Stimulated activated CD8-positive, alpha-beta memory T cell treated with anti-CD3 and anti-CD28 coated beads, Interleukin-7, amount 100 ng/mL, for 48 hours (primary cell): ENCODE data around the gene RUVBL2.

Source experiments
- DNase-seq, 2 donors: peaks; one replicate each; pipeline ENCODE4 v3.0.0-alpha.2; 2020; ENCODE audit warnings: low read depth in 1 of 2; ENCODE audit errors: extremely low read depth in 1 of 2

RUVBL2 gene

DNA sequence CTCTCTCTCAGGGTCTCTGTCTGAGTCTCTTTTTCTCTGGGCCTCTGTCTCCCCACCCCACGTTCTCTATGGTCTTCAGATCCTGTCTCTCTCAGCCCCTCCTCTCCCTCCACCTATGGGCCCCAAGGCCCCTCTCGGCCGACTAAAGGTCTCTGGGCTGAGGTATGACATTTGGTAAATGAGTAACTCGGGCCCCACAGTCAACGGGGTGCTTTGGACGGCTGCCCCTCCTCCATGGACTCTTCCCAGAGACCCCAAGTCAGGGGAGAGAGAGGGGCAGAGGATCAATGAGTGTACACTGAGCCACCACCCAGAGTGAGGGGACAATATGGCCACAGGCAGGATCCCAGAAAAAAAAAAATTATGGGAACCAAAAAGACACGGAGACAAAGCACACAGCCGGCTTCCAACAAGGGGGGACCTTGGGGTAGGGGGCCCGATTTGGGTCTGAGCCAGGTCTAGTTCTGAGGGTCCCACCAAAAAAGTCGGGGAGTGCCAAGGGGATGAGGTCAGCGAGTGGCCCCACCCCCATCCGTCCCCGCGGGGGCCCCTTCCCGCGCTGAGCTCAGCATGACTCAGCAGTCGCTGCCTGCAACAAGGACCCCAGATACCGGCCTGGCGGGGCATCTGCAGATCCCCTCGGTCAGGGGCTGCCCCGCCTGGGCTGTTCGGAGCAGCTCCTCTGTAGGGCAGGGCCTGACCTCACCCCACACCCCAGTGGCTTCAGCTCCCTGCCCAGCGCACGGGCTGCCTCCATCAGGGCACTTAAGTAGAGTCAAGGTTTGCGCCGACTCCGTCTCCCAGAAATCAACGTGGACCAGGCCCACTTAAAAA, 30.1 kb upstream of the RUVBL2 start:
- peak; percentile 69 to 74 for DNase-seq

DNA sequence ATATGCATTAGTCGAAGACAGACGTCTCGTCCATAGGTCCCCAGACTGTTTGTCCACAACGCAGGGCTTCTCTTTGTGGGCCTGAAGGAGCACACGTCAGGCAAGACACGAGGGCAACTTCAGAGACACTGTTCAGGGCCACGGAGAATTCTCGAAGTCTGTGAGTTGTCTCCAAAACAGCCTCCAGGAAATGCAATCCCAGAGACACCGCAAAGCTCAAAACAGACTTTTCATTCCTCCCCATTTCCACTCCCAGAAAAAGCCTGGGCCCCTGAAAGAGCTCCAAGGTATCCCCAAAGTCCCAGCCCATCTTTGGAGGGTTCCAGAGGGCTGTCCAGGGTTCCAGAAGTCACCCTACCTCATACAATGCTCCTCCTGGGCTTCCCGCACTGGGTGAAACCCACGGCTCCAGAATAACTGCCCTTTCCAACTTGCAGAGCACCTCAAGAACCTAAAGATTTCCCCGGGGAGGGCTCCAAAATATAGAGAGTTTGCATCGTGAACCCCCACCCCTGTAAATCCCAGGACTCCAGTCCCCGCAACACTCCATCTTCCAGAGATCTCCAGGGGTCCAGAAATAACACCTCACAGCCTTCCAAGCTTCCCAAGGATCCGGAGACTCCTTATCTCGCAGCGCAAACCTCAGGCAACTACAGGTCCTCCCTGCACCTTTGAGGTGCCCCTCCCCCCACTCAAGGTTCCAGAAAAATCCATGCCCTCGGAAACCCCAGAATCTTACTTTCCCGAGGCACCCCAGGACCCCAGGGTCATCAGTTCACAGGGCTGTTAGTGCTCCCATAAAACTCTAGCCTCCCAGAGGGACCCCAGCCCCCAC, 29.3 kb upstream of the RUVBL2 start:
- no peak for DNase-seq

DNA sequence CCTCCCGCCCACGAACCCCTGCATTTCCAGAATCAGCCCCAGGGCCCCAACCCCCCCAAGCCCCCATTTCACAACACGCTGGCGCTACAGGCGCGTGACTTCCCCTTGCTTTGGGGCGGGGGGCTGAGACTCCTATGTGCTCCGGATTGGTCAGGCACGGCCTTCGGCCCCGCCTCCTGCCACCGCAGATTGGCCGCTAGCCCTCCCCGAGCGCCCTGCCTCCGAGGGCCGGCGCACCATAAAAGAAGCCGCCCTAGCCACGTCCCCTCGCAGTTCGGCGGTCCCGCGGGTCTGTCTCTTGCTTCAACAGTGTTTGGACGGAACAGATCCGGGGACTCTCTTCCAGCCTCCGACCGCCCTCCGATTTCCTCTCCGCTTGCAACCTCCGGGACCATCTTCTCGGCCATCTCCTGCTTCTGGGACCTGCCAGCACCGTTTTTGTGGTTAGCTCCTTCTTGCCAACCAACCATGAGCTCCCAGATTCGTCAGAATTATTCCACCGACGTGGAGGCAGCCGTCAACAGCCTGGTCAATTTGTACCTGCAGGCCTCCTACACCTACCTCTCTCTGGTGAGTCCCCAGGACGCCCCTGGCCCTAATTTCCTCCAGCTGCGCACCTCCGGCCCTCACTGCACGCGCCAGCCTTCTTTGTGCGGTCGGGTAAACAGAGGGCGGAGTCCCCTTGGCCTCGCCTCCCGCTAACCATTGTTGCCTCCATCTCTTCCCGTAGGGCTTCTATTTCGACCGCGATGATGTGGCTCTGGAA, 28.5 kb upstream of the RUVBL2 start, which contains the start of gene FTL:
FTL (plus strand) TSS at position 270 of the 766 bp plus-strand sequence; CDS start at position 469, 199 bp downstream.
- DNase-seq: peak; percentile 91 to 93

DNA sequence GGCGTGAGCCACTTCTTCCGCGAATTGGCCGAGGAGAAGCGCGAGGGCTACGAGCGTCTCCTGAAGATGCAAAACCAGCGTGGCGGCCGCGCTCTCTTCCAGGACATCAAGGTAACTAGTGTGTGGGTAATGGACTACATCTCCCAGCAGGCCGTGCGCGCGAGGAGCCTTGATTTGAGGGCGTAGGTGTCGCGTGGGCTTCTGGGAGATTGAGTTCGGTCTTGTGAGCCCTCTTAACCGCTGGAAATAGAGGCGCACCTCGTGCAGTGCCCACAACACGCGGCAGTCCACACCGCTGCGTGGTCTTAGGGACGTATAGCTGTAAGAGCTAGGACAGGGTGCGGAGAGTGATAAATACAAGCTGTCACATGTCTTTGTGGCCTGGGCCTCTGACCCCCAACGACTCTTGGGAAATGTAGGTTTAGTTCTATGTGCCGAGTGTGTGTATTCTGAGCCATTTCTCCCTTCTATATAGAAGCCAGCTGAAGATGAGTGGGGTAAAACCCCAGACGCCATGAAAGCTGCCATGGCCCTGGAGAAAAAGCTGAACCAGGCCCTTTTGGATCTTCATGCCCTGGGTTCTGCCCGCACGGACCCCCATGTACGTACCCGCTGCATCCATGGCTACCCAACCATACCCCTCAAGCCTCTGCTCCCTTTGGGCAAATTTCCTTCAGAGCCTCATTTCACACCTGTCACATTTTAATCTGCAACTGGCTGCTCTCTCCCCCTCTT, 27.7 kb upstream of the RUVBL2 start:
- peak; percentile 64 to 87 for DNase-seq

DNA sequence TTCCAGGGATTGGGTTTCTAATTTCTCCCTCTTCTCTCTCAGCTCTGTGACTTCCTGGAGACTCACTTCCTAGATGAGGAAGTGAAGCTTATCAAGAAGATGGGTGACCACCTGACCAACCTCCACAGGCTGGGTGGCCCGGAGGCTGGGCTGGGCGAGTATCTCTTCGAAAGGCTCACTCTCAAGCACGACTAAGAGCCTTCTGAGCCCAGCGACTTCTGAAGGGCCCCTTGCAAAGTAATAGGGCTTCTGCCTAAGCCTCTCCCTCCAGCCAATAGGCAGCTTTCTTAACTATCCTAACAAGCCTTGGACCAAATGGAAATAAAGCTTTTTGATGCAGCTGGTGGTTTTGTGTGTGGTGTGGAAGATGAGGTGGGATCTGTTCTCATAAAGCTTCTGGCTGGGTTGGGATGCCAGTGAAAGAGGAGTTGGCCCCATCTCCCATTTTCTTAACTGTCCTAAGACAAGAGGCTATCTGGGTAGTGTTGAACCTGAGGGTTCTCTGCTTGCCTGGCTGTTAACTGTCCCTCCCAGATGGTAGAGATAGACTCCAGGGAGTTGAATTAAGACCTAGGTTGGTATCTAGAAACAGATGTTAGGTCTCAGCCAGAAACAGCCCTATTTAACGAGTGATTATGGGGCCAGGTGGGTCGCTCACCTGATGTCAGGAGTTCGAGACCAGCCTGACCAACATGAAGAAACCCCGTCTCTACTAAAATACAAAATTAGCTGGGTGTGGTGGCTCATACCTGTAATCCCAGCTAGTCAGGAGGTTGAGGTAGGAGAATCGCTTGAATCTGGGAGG, 26.9 kb upstream of the RUVBL2 start:
- no peak for DNase-seq

DNA sequence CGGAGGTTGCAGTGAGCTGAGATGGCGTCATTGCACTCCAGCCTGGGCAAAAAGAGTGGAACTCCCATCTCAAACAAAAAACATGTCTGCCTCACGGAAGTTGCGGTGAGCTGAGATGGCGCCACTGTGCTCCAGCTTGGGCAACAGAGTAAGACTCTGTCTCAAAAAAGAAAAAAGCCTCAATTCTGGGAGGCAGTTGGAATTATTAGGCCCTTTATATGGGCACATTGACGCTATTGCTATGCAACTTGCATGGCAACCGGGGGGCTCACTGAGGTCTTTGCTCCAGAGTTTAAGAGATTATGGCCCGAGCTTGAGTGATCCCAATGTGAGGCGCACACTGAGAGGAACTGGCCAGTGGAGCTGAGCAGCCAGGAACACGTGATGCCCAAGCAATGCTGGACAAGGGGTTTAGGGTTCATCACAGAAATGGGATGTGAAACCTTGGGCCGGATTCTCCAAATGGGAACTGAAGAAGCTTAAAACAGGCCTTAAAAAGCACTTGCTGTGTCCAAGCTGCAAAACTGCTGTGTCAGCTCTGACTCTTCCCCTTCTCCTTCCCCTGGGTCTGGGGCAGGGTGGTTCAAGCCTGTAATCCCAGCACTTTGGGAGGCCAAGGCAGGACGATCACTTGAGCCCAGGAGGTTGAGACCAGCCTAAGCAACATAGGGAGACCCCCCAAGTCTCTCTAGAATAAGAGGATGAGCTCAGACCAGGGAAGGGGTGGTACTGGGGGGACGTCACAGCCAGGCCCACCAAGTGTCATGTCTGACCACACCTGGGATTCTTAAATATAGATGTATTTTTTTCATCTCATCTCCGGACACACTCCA, 26.1 kb upstream of the RUVBL2 start:
- no peak for DNase-seq

DNA sequence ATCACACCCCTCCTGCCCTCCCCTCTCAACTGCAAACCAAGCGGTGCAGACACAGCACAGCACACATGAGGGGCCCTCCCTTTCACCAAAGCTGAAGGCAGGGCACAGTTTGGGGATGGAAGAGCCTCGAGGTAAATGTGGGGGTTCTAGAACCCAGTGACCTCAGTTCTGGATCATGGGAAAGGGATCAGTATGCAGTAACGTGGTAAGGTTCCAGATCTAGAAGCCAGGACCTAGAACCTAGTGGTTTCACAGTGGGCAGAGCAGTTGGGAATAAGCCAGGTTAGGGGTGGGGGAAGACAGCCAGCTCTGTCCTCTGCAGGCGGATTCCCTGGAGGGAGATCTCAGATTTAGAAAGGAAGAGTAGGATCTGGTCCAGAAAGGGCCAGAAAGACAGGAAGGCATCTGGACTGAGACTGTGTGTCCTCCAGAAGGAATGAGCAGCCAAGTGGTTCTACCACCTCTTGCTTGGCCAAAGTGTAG, 25.5 kb upstream of the RUVBL2 start:
- no peak for DNase-seq

DNA sequence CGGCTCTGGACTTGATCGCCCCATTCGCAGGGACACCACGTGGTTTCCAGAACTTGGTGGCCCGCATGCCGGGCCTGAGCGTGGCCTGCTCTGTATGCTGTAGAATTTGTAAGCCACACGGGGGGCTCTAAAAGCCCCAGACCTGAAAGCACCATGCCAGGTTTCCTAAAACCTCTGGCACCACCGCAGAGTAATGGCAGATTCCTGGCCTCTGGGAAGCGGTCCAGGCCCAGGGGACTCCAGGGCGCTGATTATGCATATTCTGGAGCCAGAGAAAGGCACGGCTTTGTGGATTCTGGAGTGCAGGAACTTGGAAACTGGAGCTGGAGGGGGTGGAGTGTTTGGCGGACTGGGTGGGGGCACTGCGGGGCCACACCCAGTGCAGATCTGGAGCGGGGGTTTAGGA, 24.9 kb upstream of the RUVBL2 start:
- no peak for DNase-seq

DNA sequence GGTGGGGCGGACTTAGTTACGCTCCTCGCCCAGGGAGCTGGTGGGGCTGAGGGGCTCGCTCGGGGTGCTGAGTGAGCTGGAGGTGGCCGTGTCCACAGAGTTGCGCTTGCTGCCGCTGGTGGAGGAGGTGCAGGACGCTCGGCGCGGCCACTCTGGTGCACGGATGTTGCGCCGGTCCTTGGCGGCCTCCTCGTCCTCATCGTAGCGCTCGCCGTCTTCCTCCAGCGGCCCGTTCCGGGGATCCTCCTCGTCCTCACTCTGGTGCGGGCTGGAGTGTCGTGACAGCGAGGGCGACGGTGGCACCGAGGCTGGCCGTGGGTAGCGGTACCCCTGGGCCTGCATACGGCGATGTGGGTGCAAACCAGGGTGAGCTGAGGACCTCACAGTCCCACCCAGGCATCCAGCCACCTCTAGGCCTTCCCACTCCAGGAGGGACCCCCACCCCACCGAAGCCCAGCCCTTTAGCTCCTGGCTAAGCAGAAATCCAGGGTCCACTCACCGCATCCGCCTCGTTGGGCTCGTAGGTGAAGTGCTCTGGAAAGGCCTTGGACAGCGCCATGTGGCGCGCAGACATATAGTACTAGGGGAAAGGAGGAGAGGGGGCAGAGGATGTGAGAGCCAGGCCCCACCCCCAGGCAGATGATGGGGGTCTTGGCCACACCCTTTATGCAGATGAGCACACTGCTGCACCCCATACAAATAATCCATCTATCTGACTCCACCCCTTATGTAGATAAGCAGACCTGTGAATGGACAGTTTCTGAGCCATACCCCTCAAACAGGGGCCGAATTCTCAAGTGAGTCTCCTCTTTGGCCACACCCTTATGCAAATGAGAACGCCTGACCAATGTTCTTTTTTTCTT, 24.2 kb upstream of the RUVBL2 start:
- DNase-seq: no peak

DNA sequence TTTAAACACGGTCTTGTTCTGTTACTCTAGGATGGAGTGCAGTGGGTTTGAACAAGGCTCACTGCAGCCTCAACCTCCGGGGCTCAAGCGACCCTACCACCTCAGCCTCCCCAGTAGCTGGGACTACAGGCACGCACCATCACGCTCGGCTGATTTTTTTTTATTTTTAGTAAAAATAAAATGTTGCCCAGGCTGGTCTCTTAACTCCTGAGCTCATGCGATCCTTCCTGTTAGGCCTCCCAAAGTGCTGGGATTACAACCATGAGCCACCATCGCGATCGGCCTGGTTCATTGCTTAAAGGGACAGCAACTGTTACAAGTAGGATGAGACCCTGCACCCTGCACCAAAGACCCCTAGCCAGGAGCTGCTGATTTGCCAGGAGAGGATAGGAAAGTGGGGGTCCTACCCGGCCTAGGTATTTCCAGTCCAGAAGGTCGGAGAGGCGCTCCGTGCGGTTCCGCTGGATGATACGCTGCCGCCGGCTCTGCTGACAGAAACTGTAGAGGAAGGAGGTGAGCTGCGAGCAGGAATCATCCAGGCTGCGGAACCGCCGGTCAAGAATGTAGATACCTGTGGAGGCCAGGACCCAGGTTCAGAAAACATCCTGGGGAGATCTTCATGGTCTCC, 23.4 kb upstream of the RUVBL2 start:
- DNase-seq: no peak

DNA sequence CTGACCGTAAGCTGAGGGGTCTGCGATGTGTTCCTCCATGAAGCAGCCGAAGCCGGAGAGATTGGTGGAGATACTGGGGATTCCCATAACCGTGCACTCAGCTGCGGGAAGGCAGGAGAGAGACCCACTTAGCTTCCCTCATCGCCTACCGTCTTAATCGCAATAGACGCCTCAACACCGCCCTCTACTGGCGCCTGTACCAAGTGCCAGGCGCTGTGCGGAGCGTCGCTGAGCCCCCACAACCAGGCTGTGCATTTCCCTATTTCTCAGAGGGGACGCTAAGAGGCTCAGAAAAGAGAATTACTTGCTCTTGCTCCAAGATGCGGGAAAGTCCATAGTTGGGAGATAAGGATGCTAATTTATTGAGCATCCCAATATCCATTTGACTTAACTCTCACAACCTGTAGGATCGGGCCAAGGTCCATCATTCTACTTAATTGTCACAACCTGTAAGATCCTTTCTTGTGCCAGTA, 22.7 kb upstream of the RUVBL2 start:
- DNase-seq: peak in 1 of 2 donors; percentile 69

DNA sequence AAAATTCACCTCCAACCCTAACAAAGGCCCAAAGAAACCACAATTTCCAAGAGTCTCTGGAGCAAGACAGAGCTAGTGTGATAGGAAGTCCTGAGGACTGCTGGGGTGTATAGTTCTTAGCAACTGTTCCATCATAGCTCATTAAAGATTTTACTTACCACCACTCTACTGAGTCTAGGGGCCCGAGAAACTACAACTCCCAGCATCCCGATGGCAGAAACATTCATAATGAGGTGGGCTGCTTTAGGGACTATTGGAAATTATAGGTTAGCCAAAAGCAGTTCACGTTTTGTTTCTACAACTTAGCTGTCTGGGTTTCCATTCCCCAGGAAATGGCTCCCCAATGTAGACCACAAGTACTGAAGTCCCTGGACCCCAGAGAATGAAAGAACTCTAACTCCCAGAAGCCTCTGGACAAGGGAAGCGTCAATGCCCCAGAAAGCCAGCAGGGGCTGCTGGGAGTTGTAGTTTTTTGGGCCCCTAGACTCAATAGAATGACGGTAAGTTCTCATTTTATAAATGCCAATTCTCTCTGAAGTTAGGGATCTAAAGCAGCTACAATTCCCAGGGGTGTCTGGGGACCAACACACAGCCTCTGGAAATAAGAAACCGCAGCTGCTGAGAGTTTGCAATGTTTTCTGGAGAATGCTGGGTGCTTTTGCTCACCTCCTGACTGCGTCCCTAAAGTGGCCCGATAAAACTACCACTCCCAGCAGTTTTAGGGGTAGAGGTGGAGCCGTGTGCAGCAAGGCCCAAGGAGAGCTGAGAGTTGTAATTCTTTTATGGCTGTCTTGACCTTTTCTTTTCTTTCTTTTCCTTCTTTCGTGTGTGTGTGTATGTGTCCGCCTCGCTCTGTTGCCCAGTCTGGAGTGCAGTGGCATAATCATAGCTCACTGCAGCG, 17.5 kb upstream of the RUVBL2 start:
- DNase-seq: no peak

DNA sequence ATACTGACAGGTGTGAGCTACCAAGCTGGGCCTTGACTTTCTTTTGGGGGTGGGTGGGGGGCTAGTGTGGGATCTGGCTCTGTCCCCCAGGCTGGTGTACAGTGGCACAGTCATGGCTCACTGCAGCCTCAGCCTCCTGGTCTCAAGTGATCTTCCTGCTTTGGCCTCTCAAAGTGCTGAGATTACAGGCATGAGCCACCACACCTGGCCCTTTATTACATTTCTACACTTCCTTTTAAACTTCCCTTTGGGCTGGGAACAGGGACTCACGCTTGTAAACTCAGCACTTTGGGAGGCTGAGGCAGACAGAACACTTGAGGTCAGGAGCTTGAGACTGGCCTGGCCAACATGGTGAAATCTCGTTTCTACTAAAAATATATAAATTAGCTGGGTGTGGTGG, 16.6 kb upstream of the RUVBL2 start:
- DNase-seq: no peak

DNA sequence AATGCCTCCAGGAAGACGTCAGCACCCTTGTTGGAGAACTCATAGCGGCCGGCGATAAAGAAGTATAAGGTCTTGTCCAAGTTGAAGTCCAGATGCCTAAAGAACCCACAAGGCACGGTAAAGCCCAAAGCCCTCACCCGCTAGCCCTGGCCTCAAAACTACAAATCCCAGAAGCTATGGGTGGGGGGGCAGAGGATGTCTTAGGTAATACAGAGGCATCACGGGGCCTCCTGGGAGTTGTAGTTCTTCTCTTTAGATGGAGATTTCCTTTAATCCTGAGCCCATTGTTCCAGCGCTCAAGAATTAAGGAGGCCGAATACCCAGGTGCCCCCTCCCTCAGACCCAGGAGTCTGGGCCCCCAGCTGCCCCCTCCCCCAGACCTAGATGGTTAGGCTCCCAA, 11.4 kb upstream of the RUVBL2 start:
- no peak for DNase-seq

DNA sequence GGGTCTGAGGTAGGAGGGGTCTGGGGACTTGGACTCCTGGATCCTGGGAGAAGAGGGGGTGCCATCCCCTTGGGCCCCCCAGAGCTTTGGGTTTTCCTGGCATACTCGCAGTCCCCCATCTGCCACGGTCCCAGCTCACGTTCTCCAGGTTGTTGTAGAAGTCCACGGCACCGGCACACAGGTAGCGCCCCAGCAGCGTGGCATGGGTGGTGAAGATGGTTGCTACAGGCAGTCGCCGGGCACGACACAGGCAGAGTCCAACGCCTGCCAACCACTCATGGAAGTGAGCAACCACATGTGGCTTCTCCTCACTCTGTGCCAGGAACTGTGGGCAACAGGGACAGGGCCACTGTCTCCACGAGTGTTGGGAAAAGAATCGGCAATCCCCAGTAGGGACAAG, 8.0 kb upstream of the RUVBL2 start:
- DNase-seq: no peak

DNA sequence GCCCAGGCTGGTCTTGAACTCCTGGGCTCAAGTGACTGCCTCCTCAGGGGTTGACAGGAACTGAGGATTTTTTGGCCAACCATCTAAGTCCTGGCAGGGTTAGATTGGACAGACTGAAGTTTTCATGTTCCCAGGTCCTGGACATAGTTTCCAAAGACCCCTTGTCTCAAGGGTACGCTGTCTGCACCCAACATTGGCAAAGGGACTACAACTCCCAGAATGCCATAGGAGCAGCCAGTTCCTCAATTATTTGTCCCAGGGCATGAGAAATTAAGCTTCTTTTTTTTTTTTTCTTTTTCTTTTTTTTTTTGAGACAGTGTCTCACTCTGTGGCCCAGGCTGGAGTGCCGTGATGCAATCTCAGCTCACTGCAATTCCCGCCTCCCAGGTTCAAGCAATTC, 7.5 kb upstream of the RUVBL2 start:
- no peak for DNase-seq
